Neuronal stem cell (in vitro differentiated cells): Measurements from ENCODE around the gene EFCC1.

Experiments
- DNase-seq: peaks from one replicate; pipeline ENCODE4 v3.0.0-alpha.2; 2013; ENCODE audit warnings: low spot score
- H2AFZ ChIP-seq: one replicate; pipeline ENCODE4 v1.6.1; 2013; ENCODE audit warnings: mild to moderate bottlenecking, low read length, inconsistent platforms
- H2AK5ac ChIP-seq: 2 replicates; pipeline ENCODE4 v1.6.1; 2013; ENCODE audit warnings: low read depth, mild to moderate bottlenecking, inconsistent platforms, low read length, moderate library complexity, mixed read lengths
- H2BK120ac ChIP-seq: 2 replicates; pipeline ENCODE4 v1.6.1; 2013; ENCODE audit warnings: low read depth, mild to moderate bottlenecking, inconsistent platforms, low read length, moderate library complexity, mixed read lengths
- H2BK12ac ChIP-seq: one replicate; pipeline ENCODE4 v1.6.1; 2013; ENCODE audit warnings: low read length, inconsistent platforms
- H2BK15ac ChIP-seq: 2 replicates; pipeline ENCODE4 v1.6.1; 2013; ENCODE audit warnings: mild to moderate bottlenecking, low read length, inconsistent platforms, mixed read lengths
- H2BK5ac ChIP-seq: one replicate; pipeline ENCODE4 v1.6.1; 2013; ENCODE audit warnings: inconsistent platforms, mild to moderate bottlenecking, low read length, moderate library complexity
- H3K14ac ChIP-seq: one replicate; pipeline ENCODE4 v1.6.1; 2013; ENCODE audit warnings: low read length, inconsistent platforms
- H3K18ac ChIP-seq: 2 replicates; pipeline ENCODE4 v1.6.1; 2013; ENCODE audit warnings: low read length, inconsistent platforms
- H3K23ac ChIP-seq: 2 replicates; pipeline ENCODE4 v1.6.1; 2013; ENCODE audit warnings: low read depth, mild to moderate bottlenecking, mixed read lengths, low read length, inconsistent platforms; ENCODE audit not compliant: poor library complexity
- H3K27ac ChIP-seq: replicated peaks from 3 replicates; pipeline ENCODE4 v1.5.1; 2013; ENCODE audit warnings: low read length, inconsistent platforms
- H3K27me3 ChIP-seq, 3 experiments: 2 replicates each; pipeline ENCODE4 v1.6.1; 2013; ENCODE audit warnings: low read length in 3 of 3, mild to moderate bottlenecking in 2 of 3, inconsistent platforms in 1 of 3, low read depth in 1 of 3, mixed read lengths in 1 of 3, moderate library complexity in 1 of 3; ENCODE audit not compliant: control insufficient read depth in 3 of 3, insufficient read depth in 3 of 3
- H3K36me3 ChIP-seq, 2 donors: replicated peaks in 1 of 2; 2 replicates each; pipeline ENCODE4 v1.6.1; 2013; ENCODE audit warnings: low read length in 2 of 2; ENCODE audit not compliant: control insufficient read depth in 2 of 2, insufficient read depth in 2 of 2
- H3K4ac ChIP-seq: 2 replicates; pipeline ENCODE4 v1.6.1; 2013; ENCODE audit warnings: inconsistent platforms, mild to moderate bottlenecking, low read length, moderate library complexity
- H3K4me1 ChIP-seq, 2 donors: 1 replicate in 1 of 2; 2 replicates in 1 of 2; pipeline ENCODE4 v1.6.1; 2013; ENCODE audit warnings: low read length in 2 of 2, low read depth in 1 of 2; ENCODE audit not compliant: control insufficient read depth in 2 of 2, insufficient read depth in 1 of 2
- H3K4me2 ChIP-seq: one replicate; pipeline ENCODE4 v1.6.1; 2013; ENCODE audit warnings: mild to moderate bottlenecking, low read length, inconsistent platforms; ENCODE audit not compliant: insufficient read depth, poor library complexity, severe bottlenecking
- H3K4me3 ChIP-seq, 2 donors: 2 replicates each; pipeline ENCODE4 v1.5.1; 2013; ENCODE audit warnings: low read length in 2 of 2, mild to moderate bottlenecking in 2 of 2, inconsistent platforms in 1 of 2, moderate library complexity in 1 of 2
- H3K79me1 ChIP-seq: one replicate; pipeline ENCODE4 v1.6.1; 2013; ENCODE audit warnings: low read depth, mild to moderate bottlenecking, inconsistent platforms, low read length, moderate library complexity
- H3K9ac ChIP-seq: one replicate; pipeline ENCODE4 v1.6.1; 2013; ENCODE audit warnings: mild to moderate bottlenecking, low read depth, low read length, inconsistent platforms; ENCODE audit not compliant: poor library complexity
- H3K9me3 ChIP-seq, 2 donors: replicated peaks in 1 of 2; 2 replicates each; pipeline versions ENCODE3 to v1.6.1; 2013; ENCODE audit warnings: low read length in 2 of 2, mild to moderate bottlenecking in 2 of 2, inconsistent platforms in 1 of 2, low read depth in 1 of 2, mixed read lengths in 1 of 2, moderate library complexity in 1 of 2; ENCODE audit not compliant: control insufficient read depth in 2 of 2, insufficient read depth in 1 of 2
- H4K8ac ChIP-seq: one replicate; pipeline ENCODE4 v1.6.1; 2013; ENCODE audit warnings: low read depth, mild to moderate bottlenecking, inconsistent platforms, low read length, moderate library complexity
- H4K91ac ChIP-seq: one replicate; pipeline ENCODE4 v1.6.1; 2013; ENCODE audit warnings: low read length, low read depth, mild to moderate bottlenecking, inconsistent platforms; ENCODE audit not compliant: poor library complexity
- WGBS, 2 donors: extraction: QIAGEN DNeasy Blood & Tissue Kit; methylation state at CpG; one replicate each; pipeline ENCODE4 v1.1.7; 2013; ENCODE audit warnings: missing lambda C conversion rate in 2 of 2, mixed read lengths in 1 of 2; ENCODE audit not compliant: insufficient read length in 2 of 2, insufficient replicate concordance in 1 of 2; ENCODE audit errors: extremely low coverage in 2 of 2; 5-methylcytosine and 5-hydroxymethylcytosine counted together

EFCC1 gene

DNA sequence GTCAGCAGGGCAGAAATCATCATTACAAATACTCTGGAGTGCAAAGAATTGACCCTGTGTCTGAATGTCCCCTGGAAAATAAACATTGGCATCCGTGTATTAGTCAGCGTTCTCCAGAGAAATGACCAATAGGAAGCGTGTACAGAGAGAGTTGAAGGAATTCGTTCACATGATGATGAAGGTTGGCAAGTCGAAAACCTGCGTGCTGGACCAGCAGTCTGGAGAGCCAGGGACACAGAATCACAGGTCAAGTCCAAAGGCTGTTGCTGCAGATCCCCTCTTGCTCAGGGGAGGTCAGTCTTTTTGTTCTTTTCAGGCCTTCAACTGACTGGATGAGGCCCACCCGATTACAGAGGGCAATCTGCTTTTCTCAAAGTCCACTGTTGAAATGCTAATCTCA, 76.1 kb downstream of the EFCC1 start:
- no peak overlapping the region for H3K14ac ChIP-seq
- no peaks in the 10 kb centered on the region for H3K79me1 ChIP-seq
- no peaks in the 10 kb centered on the region for H3K36me3 ChIP-seq
- no peaks in the 10 kb centered on the region for H3K27me3 ChIP-seq
- H3K4ac ChIP-seq = no peak overlapping the region
- H3K9me3 ChIP-seq = no peaks in the 10 kb centered on the region
- H3K23ac ChIP-seq = no peak overlapping the region
- no peak overlapping the region for H4K8ac ChIP-seq
- no peak overlapping the region for H2AK5ac ChIP-seq
- no peak overlapping the region for H3K4me3 ChIP-seq
- no CpG with 5 or more reads among the region's 7 CpGs for WGBS, 2 donors
- peak overlapping the region; percentile 17 for H3K27ac ChIP-seq
- H3K9ac ChIP-seq = no peak overlapping the region
- no peak overlapping the region for H2BK120ac ChIP-seq
- no peak overlapping the region for H3K18ac ChIP-seq
- no peak overlapping the region for H2BK12ac ChIP-seq
- no peaks in the 10 kb centered on the region for H3K4me1 ChIP-seq
- no peak overlapping the region for H2AFZ ChIP-seq
- DNase-seq = no peak
- no peak overlapping the region for H4K91ac ChIP-seq
- H3K4me2 ChIP-seq = no peak overlapping the region
- H2BK5ac ChIP-seq = no peak overlapping the region
- no peak overlapping the region for H2BK15ac ChIP-seq

DNA sequence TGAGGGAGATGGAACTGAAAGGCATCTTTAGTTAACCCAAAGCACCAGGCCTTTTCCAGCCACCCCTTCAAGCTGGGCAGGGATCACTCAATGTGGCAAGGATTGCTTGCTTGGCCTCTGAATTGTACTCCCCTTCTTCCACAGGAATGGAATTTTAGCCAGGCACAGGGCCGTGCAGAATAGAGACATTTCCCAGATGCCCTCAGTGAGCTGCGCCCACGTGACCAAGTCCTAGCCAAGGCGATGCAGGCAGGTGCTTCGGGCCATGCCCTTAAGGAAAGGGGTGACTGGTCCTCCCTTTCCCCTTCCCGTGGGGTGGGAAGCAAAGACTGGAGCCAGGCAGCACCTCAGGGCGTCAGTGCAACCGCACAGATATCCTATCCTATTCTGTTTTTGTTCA, 77.4 kb downstream of the EFCC1 start:
- Histone ChIP-seq H3K4me2 (no peak overlapping the region), H3K79me1 (no peaks in the 10 kb centered on the region), H2BK12ac (no peak overlapping the region), H3K27me3 (no peaks in the 10 kb centered on the region), H3K9me3 (no peaks in the 10 kb centered on the region), H3K18ac (peak overlapping the region; percentile 38), H2AK5ac (no peak overlapping the region), H2BK120ac (no peak overlapping the region), H3K14ac (no peak overlapping the region), H3K4ac (no peak overlapping the region), H3K36me3 (no peaks in the 10 kb centered on the region), H2AFZ (peak overlapping the region; percentile 6), H4K8ac (no peak overlapping the region), H3K27ac (no peak overlapping the region), H3K23ac (no peak overlapping the region), H2BK15ac (peak overlapping the region; percentile 49), H4K91ac (no peak overlapping the region), H2BK5ac (no peak overlapping the region), H3K4me1 (no peaks in the 10 kb centered on the region), H3K4me3 (no peak overlapping the region), H3K9ac (no peak overlapping the region)
- DNase-seq = no peak
- WGBS, 2 donors = no CpG with 5 or more reads among the region's 8 CpGs

DNA sequence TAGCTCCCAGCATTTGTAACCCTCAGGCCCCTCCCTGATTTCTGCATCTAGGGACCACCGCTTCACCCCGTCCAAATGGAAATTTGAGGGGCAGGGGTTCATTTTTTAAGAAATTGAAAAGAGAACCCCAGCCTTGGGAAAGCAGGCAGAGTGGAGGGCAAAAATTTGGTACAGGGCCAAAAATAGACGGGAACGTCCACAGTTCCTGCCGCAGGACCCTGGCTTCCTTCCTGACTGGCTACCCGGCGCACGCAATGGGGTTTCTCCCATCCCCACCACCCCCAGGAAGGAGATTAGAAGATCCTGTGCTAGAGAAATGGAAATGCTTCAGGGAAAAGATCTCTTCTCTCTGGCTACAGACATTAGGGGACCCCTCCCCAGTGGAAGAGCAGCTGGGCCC, 80.4 kb downstream of the EFCC1 start:
- no peak overlapping the region for H2AK5ac ChIP-seq
- H3K4ac ChIP-seq = no peak overlapping the region
- H3K4me1 ChIP-seq = no peaks in the 10 kb centered on the region
- H3K27ac ChIP-seq = no peak overlapping the region
- peak overlapping the region; percentile 24 for H2BK5ac ChIP-seq
- H3K79me1 ChIP-seq = no peaks in the 10 kb centered on the region
- no peak overlapping the region for H2BK15ac ChIP-seq
- no peak overlapping the region for H4K8ac ChIP-seq
- no peak overlapping the region for H2BK120ac ChIP-seq
- H4K91ac ChIP-seq = no peak overlapping the region
- no peak overlapping the region for H3K4me3 ChIP-seq
- no peaks in the 10 kb centered on the region for H3K9me3 ChIP-seq
- no peak overlapping the region for H3K9ac ChIP-seq
- no peaks in the 10 kb centered on the region for H3K36me3 ChIP-seq
- no peak overlapping the region for H3K18ac ChIP-seq
- H2AFZ ChIP-seq = no peak overlapping the region
- DNase-seq = no peak
- H2BK12ac ChIP-seq = no peak overlapping the region
- H3K23ac ChIP-seq = no peak overlapping the region
- no CpG with 5 or more reads among the region's 8 CpGs for WGBS, 2 donors
- H3K4me2 ChIP-seq = no peak overlapping the region
- H3K27me3 ChIP-seq = no peaks in the 10 kb centered on the region
- H3K14ac ChIP-seq = no peak overlapping the region

DNA sequence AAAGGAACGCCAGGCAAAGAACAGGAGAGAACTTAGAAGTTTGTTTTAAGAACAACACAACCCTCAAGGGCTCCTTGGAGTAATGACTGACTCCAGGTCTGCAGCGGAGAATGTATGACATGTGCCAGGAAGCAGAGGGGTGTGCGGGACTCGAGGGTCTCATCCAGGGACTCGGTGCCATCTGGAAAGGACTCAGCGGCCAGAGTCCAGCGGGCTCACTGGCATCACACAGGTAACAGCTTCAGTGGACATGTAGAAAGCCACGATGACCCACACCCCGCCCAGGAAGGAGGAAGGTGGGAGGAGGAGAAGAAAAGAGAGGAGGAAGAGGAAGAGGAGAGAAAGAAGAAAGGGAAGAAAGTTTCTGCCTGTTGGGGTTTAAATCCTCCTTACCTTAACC, 80.9 kb downstream of the EFCC1 start:
- Histone ChIP-seq H2BK12ac (no peak overlapping the region), H3K4me1 (no peaks in the 10 kb centered on the region), H3K4me3 (no peak overlapping the region), H3K4me2 (no peak overlapping the region), H3K27me3 (no peaks in the 10 kb centered on the region), H3K18ac (no peak overlapping the region), H2BK120ac (no peak overlapping the region), H3K79me1 (no peaks in the 10 kb centered on the region), H3K4ac (no peak overlapping the region), H2AK5ac (no peak overlapping the region), H3K9me3 (no peaks in the 10 kb centered on the region), H4K91ac (no peak overlapping the region), H3K9ac (no peak overlapping the region), H4K8ac (no peak overlapping the region), H2BK15ac (no peak overlapping the region), H2AFZ (no peak overlapping the region), H3K14ac (no peak overlapping the region), H2BK5ac (no peak overlapping the region), H3K36me3 (no peaks in the 10 kb centered on the region), H3K27ac (no peak overlapping the region), H3K23ac (no peak overlapping the region)
- WGBS, 2 donors = no CpG with 5 or more reads among the region's 9 CpGs
- DNase-seq = no peak
